ENCODE results near the gene SLC35G3.
"Not testable (repeated sequence)": the region's sequence is repeated elsewhere in the genome, so short reads cannot be mapped to it uniquely, and the experiment has no call there.

SLC35G3 gene

DNA sequence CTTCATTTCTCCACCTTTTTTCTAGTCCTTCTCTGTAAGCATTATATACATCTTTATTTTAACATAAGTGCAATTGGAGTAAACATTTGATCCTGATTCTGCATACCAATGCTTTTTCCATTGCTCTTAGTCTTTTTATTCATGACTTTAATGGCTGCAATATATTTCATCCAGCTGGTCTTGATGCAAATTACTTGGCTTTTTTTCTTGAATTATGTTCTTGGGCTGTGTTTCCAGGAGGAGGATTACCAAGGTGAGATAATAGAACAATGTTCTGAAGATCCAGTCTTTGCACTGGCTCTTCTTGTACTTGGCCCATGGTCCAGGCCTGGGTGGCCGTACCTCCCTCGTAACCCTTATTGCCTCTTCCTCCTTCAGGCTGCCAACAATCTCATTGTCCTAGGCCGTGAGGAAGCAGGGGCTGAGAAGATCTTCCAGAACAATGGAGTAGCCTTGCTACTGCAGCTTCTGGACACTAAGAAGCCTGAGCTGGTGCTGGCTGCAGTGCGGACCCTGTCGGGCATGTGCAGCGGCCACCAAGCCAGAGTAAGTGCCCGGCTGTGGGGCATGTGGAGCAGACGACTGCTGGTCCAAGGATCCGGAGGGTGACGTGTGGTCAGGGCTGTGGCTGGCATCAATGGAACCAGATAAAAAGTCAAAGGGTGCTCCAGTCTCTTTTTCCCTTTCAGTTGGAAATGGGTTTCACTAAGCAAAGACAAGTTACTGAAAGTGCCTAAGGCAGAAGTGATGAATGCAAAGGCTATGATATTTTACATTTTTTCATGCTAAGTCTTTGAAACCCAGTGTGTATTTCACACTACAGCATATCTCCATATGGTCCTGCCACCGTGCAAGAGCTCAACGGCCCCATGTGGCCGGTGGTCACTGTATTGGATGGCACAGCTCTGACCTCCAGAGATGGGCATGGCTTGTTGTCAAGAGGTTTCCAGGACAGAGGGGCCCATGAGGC lies 39.7 kb downstream of the SLC35G3 start:
- no peak overlapping the region for H3K27ac ChIP-seq
- ChIA-PET CTCF (no interaction called here), POLR2A (ENCODE audit: low non-redundant PET) (no interaction called here)
- no peak for DNase-seq (ENCODE audit: low spot score)
- TF ChIP-seq, protein P1, sequence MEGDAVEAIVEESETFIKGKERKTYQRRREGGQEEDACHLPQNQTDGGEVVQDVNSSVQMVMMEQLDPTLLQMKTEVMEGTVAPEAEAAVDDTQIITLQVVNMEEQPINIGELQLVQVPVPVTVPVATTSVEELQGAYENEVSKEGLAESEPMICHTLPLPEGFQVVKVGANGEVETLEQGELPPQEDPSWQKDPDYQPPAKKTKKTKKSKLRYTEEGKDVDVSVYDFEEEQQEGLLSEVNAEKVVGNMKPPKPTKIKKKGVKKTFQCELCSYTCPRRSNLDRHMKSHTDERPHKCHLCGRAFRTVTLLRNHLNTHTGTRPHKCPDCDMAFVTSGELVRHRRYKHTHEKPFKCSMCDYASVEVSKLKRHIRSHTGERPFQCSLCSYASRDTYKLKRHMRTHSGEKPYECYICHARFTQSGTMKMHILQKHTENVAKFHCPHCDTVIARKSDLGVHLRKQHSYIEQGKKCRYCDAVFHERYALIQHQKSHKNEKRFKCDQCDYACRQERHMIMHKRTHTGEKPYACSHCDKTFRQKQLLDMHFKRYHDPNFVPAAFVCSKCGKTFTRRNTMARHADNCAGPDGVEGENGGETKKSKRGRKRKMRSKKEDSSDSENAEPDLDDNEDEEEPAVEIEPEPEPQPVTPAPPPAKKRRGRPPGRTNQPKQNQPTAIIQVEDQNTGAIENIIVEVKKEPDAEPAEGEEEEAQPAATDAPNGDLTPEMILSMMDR (conservative IDR thresholded peaks at IDR 0.05; ENCODE audit: low read depth) = no peak

DNA sequence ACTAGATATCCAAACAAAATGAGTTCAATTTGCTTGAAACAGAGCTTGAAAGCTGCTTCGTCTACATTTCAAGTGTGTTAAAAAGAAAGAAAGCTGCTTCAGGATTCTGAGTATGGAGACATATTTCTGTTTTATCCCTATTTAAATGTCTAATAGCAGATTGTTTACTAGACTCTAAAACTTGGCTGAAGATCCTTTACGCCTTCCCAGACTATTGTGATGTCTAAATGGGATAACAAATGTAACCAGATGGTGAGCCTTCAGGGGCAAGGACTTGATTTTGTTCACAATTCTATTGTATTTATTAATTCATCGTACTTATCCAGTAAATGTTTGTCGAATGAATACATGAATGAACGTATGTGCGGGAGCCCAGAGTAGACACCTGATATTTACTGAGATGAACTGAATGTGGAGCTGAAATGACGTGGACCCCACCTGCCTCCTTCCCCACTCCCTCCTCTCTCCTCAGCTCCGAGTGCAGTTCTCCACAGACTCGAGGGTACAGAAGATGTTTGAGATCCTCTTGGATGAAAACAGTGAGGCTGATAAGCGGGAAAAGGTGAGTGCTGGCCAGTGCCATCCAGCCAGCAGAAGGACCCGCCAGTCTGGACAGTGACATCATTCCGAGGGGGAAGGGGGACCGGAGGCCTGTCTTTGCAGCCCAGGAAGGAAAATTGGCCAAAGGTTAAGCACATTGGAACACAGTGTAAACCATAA lies 41.6 kb downstream of the SLC35G3 start:
- CTCF ChIA-PET = interaction anchor here (0.7 kb wide), 1 partner anchor 9 kb away, joined by 3 read pairs; no protein-coding TSS in a partner anchor
- DNase-seq (ENCODE audit: low spot score) = no peak
- no peak overlapping the region for H3K27ac ChIP-seq
- TF ChIP-seq, protein P1 (conservative IDR thresholded peaks at IDR 0.05; ENCODE audit: low read depth) = no peak
- POLR2A ChIA-PET (ENCODE audit: low non-redundant PET) = no interaction called here

DNA sequence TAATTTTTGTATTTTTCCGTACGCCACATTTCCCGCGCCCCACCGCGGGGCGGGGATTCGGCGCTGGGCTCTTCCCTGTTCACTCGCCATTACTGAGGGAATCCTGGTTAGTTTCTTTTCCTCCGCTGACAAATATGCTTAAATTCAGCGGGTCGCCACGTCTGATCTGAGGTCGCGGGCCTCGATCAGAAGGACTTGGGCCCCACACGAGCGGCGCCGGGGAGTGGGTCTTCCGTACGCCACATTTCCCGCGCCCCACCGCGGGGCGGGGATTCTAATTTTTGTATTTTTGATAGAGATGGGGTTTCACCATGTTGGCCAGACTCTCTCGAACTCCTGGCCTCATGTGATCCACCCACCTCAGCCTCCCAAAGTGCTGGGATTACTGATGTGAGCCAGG lies 43.1 kb downstream of the SLC35G3 start:
- CTCF ChIA-PET = interaction anchor here (0.6 kb wide), 1 partner anchor 261 kb away, joined by 3 read pairs; no protein-coding TSS in a partner anchor
- DNase-seq (ENCODE audit: low spot score); POLR2A ChIA-PET (ENCODE audit: low non-redundant PET); H3K27ac ChIP-seq: not testable (repeated sequence)

DNA sequence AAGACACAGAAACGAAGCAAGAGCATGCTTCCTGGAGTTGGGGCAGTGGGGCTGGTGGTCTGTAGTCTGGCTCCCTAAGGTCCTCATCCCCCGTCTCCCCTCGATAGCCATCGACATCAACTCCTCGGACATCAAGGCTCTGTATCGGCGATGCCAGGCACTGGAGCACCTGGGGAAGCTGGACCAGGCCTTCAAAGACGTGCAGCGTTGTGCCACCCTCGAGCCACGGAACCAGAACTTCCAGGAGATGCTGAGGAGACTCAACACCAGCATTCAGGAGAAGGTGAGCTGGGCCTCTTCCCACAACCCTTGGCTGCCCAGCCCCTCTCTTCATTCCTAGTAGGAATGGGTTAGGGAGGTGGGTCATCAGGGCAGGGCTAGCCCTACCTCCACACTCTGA lies 44.3 kb downstream of the SLC35G3 start:
- ChIA-PET CTCF (interaction anchor here (0.6 to 0.9 kb wide), 2 partner anchors 32 to 77 kb away, joined by 3 read pairs; no protein-coding TSS in a partner anchor), POLR2A (ENCODE audit: low non-redundant PET) (no interaction called here)
- H3K27ac ChIP-seq = no peak overlapping the region
- DNase-seq (ENCODE audit: low spot score) = no peak
- TF ChIP-seq, protein P1 (conservative IDR thresholded peaks at IDR 0.05; ENCODE audit: low read depth) = no peak

DNA sequence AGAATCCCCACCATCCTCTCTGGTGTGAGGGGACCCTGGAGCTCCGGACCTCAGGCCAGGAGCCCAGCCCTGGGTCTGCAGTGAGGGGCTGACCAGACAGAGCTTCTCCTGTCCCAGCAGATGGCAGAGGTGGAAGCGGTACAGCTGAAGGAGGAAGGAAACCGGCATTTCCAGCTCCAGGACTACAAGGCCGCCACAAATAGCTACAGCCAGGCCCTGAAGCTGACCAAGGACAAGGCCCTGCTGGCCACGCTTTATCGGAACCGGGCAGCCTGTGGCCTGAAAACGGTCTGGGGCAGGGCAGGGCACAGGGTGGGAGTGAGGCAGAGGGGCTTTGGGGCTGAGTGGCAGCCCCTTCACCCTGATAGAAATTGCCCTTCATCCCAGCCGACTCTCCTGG lies 46.0 kb downstream of the SLC35G3 start:
- DNase-seq (ENCODE audit: low spot score) = no peak
- TF ChIP-seq, protein P1 (conservative IDR thresholded peaks at IDR 0.05; ENCODE audit: low read depth) = no peak
- CTCF ChIA-PET = interaction anchor here (0.6 to 0.8 kb wide), 3 partner anchors 385 to 665 kb away, joined by 3 to 4 read pairs (median 3); no protein-coding TSS in a partner anchor
- POLR2A ChIA-PET (ENCODE audit: low non-redundant PET) = no interaction called here
- no peak overlapping the region for H3K27ac ChIP-seq

DNA sequence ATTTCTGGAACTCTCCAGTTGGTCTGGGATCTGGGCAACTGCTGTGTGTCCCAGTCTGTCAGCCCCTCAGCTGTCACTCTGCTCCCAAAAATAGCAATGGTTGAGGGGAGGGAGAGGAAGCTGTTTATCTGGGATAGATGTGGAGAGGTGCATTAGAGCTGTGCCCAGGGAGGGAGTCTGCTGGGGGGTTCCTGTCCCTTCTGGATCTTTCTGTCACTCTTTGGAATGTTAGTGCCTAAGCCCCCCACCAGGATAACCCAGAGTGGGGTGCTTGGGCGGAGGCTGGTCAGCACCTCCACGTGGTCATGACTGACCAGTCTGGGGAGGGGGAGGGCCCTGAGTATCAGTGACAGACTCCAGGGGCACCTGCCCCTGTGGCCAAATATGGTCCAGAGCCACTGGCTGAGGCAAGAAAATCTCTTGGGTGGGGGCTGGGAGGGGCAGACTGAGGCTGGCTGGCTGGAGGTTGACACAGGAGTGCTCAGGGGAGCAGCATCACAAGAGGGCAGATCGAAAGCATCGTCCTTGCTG lies 46.8 kb downstream of the SLC35G3 start, which contains the start of gene UNC45B:
UNC45B (plus strand) TSS at position 443 of the 531 bp plus-strand sequence. CDS start 447 bp downstream, outside the sequence.
- DNase-seq (ENCODE audit: low spot score) = no peak
- CTCF ChIA-PET = interaction anchor here (0.7 to 0.8 kb wide), 2 partner anchors 386 to 666 kb away, joined by 3 to 4 read pairs; no protein-coding TSS in a partner anchor
- TF ChIP-seq, protein P1 (conservative IDR thresholded peaks at IDR 0.05; ENCODE audit: low read depth) = no peak
- no peak within 1 kb of the TSS for H3K27ac ChIP-seq
- POLR2A ChIA-PET (ENCODE audit: low non-redundant PET) = no interaction called here
